Muscle of leg (tissue), 11 donors: ENCODE data around the gene ADARB2. TPM values are rescaled to one million over a fixed set of nuclear protein-coding genes. Genes with fewer than 3 reads are reported as not detected.
A peak's percentile ranks its signal among the peaks of the same experiment; 100 is the strongest.

Source experiments
- DNase-seq: peaks from one replicate; pipeline ENCODE4 v3.0.0; 2013
- H3K27ac ChIP-seq: one replicate; pipeline ENCODE4 v1.5.1; 2013; ENCODE audit warnings: mild to moderate bottlenecking, low read length, control low read depth
- H3K27me3 ChIP-seq: one replicate; pipeline ENCODE4 v1.6.1; 2013; ENCODE audit warnings: low read length; ENCODE audit not compliant: control insufficient read depth, insufficient read depth
- H3K36me3 ChIP-seq: one replicate; pipeline ENCODE4 v1.6.1; 2013; ENCODE audit warnings: low read length; ENCODE audit not compliant: control insufficient read depth, insufficient read depth
- H3K4me1 ChIP-seq: one replicate; pipeline ENCODE4 v1.6.1; 2013; ENCODE audit warnings: low read length; ENCODE audit not compliant: control insufficient read depth, insufficient read depth
- H3K4me3 ChIP-seq: one replicate; pipeline ENCODE4 v1.5.1; 2013; ENCODE audit warnings: low read length, control low read depth
- H3K9me3 ChIP-seq: replicated peaks from 2 replicates; pipeline ENCODE4 v1.6.1; 2013; ENCODE audit warnings: low read depth, low read length; ENCODE audit not compliant: control insufficient read depth
- WGBS: methylation state at CpG from one replicate; pipeline ENCODE4 v1.1.5; 2013; ENCODE audit warnings: missing lambda C conversion rate; ENCODE audit not compliant: insufficient coverage; 5-methylcytosine and 5-hydroxymethylcytosine counted together
- polyA plus RNA-seq, 8 donors: library from polyadenylated mRNA; unstranded; fragments of 120-200 nt; gene quantifications; one replicate each; pipeline versions ENCODE4 v1.2.1 to v1.2.3, GENCODE V29; 2013; ENCODE audit warnings: inconsistent platforms in 1 of 8, low replicate concordance in 1 of 8; ENCODE audit not compliant: insufficient read length in 8 of 8, insufficient read depth in 1 of 8
- total RNA-seq: library from RNA; stranded (reverse); fragments of 120-200 nt; gene quantifications from one replicate; pipeline ENCODE4 v1.2.4, GENCODE V29; 2013

ADARB2 gene
- total and polyA plus RNA-seq, 9 donors: 0.13 to 0.38 (median 0.23) TPM

DNA sequence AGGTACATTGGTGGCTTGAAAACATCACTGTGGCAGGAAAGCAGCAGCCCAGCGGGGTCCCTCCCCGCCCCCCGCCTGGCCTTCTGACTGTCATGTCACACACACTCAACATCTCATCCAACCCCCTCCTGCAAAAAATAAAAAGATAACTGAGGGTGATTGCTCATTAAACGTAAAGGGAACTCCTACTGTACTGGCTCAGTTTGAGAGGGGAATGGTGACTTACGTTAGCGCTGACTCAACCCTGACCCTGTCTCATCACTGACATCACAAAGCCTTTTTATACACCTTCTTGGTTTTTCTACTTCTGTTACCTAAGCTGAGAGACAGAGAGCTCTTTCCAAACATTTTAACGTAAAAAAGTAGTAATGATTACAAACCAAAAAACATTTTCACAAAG, 48.8 kb downstream of the ADARB2 start:
- Histone ChIP-seq H3K4me3 (no peak overlapping the region), H3K9me3 (no peaks in the 10 kb centered on the region), H3K36me3 (no peaks in the 10 kb centered on the region), H3K27ac (no peak overlapping the region), H3K4me1 (no peaks in the 10 kb centered on the region), H3K27me3 (peaks cover 2% of the 10 kb centered on the region)
- DNase-seq: no peak
- WGBS: no CpG with 5 or more reads among the region's 7 CpGs

DNA sequence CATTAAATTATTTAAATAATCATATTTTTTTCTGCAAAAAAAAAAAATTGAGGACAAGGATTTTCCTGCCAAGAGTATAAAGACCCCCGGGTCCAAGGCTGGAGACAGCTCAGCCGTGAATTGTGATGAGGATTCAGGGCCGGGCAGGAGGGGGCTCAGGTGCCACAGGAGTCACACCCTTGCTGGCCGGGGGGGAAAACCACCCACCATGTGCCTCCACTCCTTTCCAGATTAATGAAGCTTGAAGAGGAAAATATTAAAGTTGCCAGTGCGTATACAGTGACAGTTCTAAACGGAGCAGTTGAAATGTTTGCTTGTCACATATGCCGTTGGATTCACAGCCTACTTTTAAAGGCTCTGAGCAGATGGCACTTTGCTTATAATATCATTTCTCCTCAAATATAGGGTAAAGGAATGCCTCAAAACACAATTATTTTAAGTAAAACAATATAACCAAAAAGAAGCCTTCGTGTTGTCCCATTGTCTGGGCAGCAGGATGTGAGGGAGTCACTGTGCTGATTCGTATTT, 49.6 kb downstream of the ADARB2 start:
- 69% methylated on average over 2 of the region's 9 CpGs for WGBS
- H3K4me1 ChIP-seq: no peaks in the 10 kb centered on the region
- no peak overlapping the region for H3K4me3 ChIP-seq
- H3K27me3 ChIP-seq: peaks cover 2% of the 10 kb centered on the region
- no peaks in the 10 kb centered on the region for H3K36me3 ChIP-seq
- no peaks in the 10 kb centered on the region for H3K9me3 ChIP-seq
- no peak overlapping the region for H3K27ac ChIP-seq
- DNase-seq: no peak

DNA sequence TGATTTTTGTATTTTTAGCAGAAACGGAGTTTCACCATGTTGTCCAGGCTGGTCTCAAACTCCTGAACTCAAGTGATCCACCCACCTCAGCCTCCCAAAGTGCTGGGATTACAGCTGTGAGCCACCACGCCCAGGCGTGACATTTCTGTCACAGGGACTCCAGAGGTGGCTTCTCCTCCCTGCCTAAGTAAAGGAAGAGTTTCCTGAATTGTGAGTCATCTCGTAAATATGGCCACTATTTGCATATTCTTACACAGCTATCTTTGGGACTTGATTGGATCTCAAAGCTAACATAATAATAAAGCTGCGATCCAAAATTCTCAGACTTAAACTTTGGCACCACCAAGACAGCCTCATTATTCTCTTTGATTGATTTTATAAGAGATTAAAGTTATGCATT, 50.1 kb downstream of the ADARB2 start:
- no peaks in the 10 kb centered on the region for H3K36me3 ChIP-seq
- H3K27me3 ChIP-seq: peaks cover 2% of the 10 kb centered on the region
- H3K27ac ChIP-seq: no peak overlapping the region
- H3K4me3 ChIP-seq: no peak overlapping the region
- 80% methylated on average over 1 of the region's 5 CpGs for WGBS
- no peak for DNase-seq
- H3K9me3 ChIP-seq: no peaks in the 10 kb centered on the region
- H3K4me1 ChIP-seq: no peaks in the 10 kb centered on the region

DNA sequence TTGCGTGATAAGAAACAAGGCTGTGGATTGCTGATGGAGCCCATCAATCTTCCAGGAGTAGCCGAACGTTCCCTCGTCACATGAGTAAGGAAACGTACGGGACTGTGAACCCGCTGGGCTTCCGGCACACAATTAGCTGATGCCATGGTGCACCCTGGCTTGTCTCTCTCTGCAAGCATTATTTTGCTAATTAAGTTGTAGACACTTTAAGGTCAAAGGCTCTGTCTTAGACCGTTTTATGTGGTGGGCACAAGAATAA, 50.9 kb downstream of the ADARB2 start:
- H3K27me3 ChIP-seq: no peaks in the 10 kb centered on the region
- no peak overlapping the region for H3K27ac ChIP-seq
- DNase-seq: no peak
- no peaks in the 10 kb centered on the region for H3K9me3 ChIP-seq
- no peaks in the 10 kb centered on the region for H3K36me3 ChIP-seq
- no peak overlapping the region for H3K4me3 ChIP-seq
- no peaks in the 10 kb centered on the region for H3K4me1 ChIP-seq
- 38% methylated on average over 8 of the region's 9 CpGs for WGBS

DNA sequence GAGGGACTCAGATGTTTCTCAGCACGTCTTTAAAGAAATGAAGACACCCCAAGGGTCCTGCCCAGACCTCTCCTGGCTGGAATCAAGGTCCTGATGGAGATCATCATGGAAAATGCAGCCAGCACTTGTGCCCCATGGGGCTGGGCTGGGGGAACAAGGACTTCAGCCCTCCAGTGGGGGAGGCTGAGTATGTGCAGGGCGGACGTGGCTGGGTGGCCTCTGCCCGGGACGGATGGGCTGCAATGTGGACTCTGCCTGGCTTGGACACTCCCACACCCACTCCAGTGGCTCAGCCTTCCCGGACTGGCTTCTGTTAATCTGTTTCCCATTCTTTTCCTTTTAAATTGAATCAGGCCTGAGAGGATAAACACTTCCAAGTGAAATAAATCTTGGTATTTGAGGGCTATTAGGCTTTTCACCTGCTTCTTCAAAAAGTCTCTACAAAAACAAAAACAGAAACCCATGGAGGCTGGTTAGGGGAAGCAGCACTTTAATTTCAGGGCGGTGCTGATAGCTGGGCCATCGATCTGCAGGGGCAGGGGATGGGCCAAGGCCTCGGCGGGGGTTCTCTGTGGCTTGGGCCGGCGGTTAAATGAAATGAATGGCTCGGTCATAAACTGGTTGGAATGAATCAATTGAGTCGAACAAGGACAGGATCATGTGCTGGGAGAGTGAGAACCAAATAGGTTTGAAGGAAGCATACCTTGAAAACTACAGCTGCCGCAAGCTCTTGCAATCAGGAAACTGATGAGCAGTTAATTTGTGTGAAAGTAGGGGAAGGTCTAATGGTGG, 51.4 kb downstream of the ADARB2 start:
- H3K4me1 ChIP-seq: no peaks in the 10 kb centered on the region
- no peaks in the 10 kb centered on the region for H3K27me3 ChIP-seq
- H3K27ac ChIP-seq: no peak overlapping the region
- H3K36me3 ChIP-seq: no peaks in the 10 kb centered on the region
- H3K9me3 ChIP-seq: no peaks in the 10 kb centered on the region
- 18% methylated on average over 10 of the region's 15 CpGs for WGBS
- peak; percentile 27 for DNase-seq
- no peak overlapping the region for H3K4me3 ChIP-seq

DNA sequence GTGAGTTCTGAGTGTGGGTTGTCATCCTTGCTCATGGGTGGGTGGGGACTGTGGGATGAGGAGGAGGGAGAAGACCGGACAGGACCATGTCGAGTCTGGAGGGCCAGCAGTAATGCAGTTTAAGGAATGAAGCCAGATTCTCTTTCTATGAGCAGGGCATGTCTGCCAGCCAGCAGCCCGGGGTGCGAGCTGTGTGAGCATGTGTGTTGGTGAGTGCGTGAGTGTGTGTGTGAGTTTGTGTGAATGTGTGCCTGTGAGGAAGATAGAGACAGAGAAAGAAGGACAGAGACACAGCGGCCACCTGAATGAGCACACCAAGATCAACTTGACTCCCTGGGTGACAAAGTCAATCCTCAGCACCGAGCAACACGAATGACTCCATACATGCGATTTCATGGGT, 52.3 kb downstream of the ADARB2 start:
- H3K4me1 ChIP-seq: no peaks in the 10 kb centered on the region
- H3K27me3 ChIP-seq: no peaks in the 10 kb centered on the region
- no peaks in the 10 kb centered on the region for H3K9me3 ChIP-seq
- H3K4me3 ChIP-seq: no peak overlapping the region
- DNase-seq: no peak
- no peaks in the 10 kb centered on the region for H3K36me3 ChIP-seq
- no peak overlapping the region for H3K27ac ChIP-seq
- WGBS: 95% methylated on average over 5 of the region's 9 CpGs

DNA sequence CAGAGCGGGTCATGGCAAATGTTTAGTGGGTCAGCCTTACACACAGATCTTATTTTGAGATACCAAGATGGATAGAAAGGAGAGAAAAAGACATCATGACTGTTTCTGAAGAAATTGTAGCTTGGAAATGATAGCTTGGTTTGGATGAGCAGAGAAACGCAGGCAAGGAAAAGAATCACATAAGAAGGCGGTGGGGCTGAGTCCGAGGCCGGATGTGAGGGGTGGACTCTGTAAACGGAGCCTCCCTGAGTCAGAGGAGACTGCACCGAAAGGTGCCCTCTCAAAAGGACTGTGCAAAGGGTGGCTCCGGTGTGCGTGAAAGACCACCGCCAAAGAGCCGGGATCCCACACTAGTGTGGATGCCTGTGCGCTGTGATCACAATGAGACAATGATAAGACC, 53.7 kb downstream of the ADARB2 start:
- no peak for DNase-seq
- no peaks in the 10 kb centered on the region for H3K9me3 ChIP-seq
- 94% methylated on average over 12 of the region's 12 CpGs for WGBS
- H3K4me1 ChIP-seq: no peaks in the 10 kb centered on the region
- H3K36me3 ChIP-seq: no peaks in the 10 kb centered on the region
- H3K27me3 ChIP-seq: peaks cover 4% of the 10 kb centered on the region
- H3K4me3 ChIP-seq: no peak overlapping the region
- no peak overlapping the region for H3K27ac ChIP-seq

DNA sequence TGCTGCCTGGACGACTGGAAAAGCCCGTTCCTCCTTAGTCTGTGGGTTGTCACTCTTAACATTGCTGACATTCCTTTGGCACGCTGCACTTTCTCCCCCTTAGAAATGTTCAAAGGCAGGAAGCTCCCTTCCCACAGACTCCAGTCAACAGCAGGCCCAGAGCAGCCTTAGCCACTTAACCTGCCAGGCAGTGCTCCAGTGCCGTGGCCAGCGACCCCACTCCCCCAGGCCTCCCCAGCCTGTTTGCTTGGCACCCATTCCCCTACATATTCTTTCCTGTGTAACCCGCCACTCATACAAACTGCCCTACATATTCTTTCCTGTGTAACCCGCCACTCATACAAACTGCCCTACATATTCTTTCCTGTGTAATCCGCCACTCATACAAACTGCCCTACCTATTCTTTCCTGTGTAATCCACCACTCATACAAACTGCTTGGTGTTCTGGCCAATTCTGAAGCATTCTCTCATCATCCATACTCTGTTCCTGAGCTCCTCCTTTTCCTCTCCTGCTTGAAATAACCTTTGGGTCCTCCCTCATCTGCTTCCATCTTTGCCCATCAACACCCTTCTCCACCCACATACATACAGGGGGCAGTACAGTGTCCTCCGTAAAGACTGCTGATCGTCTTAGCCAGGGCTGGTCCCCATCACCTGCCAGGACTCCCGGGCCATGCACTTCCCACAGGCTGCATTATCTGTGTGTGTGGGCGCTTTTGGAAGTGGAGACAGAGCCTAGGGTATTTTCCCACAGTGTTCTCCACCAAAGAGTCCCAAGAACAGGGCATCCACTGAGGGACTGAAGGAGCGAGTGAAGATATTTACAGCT, 57.3 kb downstream of the ADARB2 start:
- peaks cover 4% of the 10 kb centered on the region for H3K27me3 ChIP-seq
- H3K4me3 ChIP-seq: no peak overlapping the region
- no peaks in the 10 kb centered on the region for H3K9me3 ChIP-seq
- no peaks in the 10 kb centered on the region for H3K4me1 ChIP-seq
- DNase-seq: no peak
- H3K27ac ChIP-seq: no peak overlapping the region
- WGBS: 34% methylated on average over 8 of the region's 13 CpGs
- no peaks in the 10 kb centered on the region for H3K36me3 ChIP-seq

DNA sequence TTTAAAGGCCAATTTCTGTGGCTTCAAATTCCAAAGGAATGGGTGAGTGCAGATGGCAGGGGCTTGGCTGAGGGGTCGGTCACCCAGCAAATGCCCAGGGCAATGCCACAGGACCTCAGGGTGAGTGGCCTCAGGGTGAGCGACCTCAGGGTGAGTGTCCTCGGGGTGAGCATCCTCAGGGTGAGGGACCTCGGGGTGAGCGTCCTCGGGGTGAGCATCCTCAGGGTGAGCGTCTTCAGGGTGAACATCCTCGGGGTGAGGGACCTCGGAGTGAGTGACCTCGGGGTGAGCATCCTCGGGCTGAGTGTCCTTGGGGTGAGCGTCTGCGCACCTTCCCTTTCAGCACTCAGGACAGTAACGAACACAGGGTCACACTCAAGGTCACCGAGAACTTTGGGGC, 59.2 kb downstream of the ADARB2 start:
- no peaks in the 10 kb centered on the region for H3K36me3 ChIP-seq
- no peak overlapping the region for H3K4me3 ChIP-seq
- WGBS: 91% methylated on average over 15 of the region's 15 CpGs
- no peaks in the 10 kb centered on the region for H3K4me1 ChIP-seq
- peaks cover 4% of the 10 kb centered on the region for H3K27me3 ChIP-seq
- DNase-seq: no peak
- H3K9me3 ChIP-seq: no peaks in the 10 kb centered on the region
- H3K27ac ChIP-seq: no peak overlapping the region

DNA sequence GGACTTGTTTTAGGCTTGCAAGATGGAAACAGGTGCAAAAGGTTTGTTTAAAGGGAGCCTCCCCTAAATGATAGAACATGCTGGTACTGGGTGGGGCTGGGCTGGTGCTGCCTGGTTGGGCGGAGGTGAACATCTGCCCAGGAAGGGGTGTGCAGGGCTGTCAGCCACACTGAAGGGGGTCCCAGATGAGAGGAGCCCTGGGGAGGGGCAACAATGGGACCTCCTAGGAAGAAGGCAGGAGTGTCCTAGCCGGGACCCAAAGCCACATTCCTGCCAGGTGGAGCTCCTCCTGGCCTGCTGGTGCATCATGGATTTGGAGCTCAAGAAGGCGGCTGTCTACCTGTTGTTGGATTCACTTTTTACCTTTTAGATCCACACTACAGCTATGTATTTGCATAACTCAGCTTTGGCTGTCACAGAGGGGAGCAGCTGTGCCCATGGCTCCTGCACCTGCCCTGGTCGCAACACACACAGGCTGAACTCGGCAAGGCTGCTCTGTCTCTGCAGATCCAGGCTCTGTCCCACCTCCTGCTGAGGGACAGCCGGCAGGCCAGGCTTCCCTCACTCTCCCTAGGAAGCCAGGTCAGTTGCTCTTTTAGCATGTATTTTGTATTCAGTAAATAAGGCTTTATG, 59.9 kb downstream of the ADARB2 start:
- Histone ChIP-seq H3K9me3 (no peaks in the 10 kb centered on the region), H3K27ac (no peak overlapping the region), H3K4me3 (no peak overlapping the region), H3K36me3 (no peaks in the 10 kb centered on the region), H3K27me3 (peaks cover 4% of the 10 kb centered on the region), H3K4me1 (no peaks in the 10 kb centered on the region)
- WGBS: 79% methylated on average over 3 of the region's 6 CpGs
- DNase-seq: no peak
